ENCODE measurements around the gene BNIP3. TPM values are rescaled to one million over a fixed set of nuclear protein-coding genes. Genes with fewer than 3 reads are reported as not detected.

The BNIP3 gene
- total RNA-seq, 1 experiment from 2014 or later = 37.5 TPM

DNA sequence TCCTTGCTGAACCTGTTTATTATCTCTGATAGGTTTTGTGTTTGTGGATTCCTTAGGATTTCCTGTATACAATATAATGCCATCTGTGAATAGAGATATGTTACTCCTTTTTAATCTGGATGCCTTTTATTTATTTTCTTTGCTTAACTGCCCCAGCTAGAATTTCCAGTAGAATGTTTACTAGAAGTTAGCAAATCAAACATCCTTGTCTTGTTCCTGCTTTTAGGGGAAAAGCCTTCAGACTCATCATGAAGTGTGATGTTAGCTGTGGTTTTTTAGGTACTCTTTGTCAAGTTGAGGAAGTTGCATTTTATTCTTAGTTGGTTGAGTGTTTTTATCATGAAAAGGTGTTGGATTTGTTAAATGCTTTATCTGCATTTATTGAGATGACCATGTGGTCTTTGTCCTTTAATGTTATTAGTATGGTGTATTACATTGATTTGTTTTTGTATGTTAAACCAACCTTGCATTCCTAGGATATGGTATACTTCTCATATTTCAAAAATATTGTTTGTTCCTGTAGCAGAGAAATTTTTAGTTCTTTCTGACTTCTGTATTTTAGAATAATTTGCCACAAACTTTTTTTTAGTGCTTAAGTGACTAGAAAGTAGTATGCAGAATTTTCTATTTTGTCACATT is 56.6 kb downstream of the BNIP3 start:
- no TSS peak for BruUV-seq (replicated peaks)
- TF ChIP-seq POLR2AphosphoS5 (IDR thresholded peaks at IDR 0.05; ENCODE audit: low read depth, low read length) (no peak), RAD21 (IDR thresholded peaks at IDR 0.05; ENCODE audit: low read depth) (no peak), EGR1 (IDR thresholded peaks at IDR 0.05; ENCODE audit: low read depth) (no peak), EZH2 (IDR thresholded peaks at IDR 0.05) (no peak), SIN3A (IDR thresholded peaks at IDR 0.05; ENCODE audit: low read depth) (no peak), CEBPB (IDR thresholded peaks at IDR 0.05; ENCODE audit: low read depth) (no peak), ELF1 (IDR thresholded peaks at IDR 0.05; ENCODE audit: borderline replicate concordance, low read depth) (no peak), JUND (IDR thresholded peaks at IDR 0.05) (no peak), YY1 (IDR thresholded peaks at IDR 0.05; ENCODE audit: extremely low read depth, insufficient replicate concordance, low read depth, low read length) (no peak), FOSL1 (IDR thresholded peaks at IDR 0.05; ENCODE audit: low read depth) (no peak), ZFX (IDR thresholded peaks at IDR 0.05) (no peak), TCF7L2 (IDR thresholded peaks at IDR 0.05; ENCODE audit: borderline replicate concordance, extremely low read depth, insufficient read depth, insufficient read length) (no peak), CBX3 (IDR thresholded peaks at IDR 0.05; ENCODE audit: low read depth) (no peak), EZH2phosphoT487 (IDR thresholded peaks at IDR 0.05; ENCODE audit: borderline replicate concordance) (no peak)
- TF ChIP-seq, protein P1, sequence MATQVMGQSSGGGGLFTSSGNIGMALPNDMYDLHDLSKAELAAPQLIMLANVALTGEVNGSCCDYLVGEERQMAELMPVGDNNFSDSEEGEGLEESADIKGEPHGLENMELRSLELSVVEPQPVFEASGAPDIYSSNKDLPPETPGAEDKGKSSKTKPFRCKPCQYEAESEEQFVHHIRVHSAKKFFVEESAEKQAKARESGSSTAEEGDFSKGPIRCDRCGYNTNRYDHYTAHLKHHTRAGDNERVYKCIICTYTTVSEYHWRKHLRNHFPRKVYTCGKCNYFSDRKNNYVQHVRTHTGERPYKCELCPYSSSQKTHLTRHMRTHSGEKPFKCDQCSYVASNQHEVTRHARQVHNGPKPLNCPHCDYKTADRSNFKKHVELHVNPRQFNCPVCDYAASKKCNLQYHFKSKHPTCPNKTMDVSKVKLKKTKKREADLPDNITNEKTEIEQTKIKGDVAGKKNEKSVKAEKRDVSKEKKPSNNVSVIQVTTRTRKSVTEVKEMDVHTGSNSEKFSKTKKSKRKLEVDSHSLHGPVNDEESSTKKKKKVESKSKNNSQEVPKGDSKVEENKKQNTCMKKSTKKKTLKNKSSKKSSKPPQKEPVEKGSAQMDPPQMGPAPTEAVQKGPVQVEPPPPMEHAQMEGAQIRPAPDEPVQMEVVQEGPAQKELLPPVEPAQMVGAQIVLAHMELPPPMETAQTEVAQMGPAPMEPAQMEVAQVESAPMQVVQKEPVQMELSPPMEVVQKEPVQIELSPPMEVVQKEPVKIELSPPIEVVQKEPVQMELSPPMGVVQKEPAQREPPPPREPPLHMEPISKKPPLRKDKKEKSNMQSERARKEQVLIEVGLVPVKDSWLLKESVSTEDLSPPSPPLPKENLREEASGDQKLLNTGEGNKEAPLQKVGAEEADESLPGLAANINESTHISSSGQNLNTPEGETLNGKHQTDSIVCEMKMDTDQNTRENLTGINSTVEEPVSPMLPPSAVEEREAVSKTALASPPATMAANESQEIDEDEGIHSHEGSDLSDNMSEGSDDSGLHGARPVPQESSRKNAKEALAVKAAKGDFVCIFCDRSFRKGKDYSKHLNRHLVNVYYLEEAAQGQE (IDR thresholded peaks at IDR 0.05; ENCODE audit: low read depth) = no peak
- TF ChIP-seq, protein P2, sequence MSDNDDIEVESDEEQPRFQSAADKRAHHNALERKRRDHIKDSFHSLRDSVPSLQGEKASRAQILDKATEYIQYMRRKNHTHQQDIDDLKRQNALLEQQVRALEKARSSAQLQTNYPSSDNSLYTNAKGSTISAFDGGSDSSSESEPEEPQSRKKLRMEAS (IDR thresholded peaks at IDR 0.05) = no peak
- TF ChIP-seq, protein P3, sequence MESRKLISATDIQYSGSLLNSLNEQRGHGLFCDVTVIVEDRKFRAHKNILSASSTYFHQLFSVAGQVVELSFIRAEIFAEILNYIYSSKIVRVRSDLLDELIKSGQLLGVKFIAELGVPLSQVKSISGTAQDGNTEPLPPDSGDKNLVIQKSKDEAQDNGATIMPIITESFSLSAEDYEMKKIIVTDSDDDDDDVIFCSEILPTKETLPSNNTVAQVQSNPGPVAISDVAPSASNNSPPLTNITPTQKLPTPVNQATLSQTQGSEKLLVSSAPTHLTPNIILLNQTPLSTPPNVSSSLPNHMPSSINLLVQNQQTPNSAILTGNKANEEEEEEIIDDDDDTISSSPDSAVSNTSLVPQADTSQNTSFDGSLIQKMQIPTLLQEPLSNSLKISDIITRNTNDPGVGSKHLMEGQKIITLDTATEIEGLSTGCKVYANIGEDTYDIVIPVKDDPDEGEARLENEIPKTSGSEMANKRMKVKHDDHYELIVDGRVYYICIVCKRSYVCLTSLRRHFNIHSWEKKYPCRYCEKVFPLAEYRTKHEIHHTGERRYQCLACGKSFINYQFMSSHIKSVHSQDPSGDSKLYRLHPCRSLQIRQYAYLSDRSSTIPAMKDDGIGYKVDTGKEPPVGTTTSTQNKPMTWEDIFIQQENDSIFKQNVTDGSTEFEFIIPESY (IDR thresholded peaks at IDR 0.05; ENCODE audit: extremely low read depth, insufficient replicate concordance, low read length) = no peak
- TF ChIP-seq, protein P4, sequence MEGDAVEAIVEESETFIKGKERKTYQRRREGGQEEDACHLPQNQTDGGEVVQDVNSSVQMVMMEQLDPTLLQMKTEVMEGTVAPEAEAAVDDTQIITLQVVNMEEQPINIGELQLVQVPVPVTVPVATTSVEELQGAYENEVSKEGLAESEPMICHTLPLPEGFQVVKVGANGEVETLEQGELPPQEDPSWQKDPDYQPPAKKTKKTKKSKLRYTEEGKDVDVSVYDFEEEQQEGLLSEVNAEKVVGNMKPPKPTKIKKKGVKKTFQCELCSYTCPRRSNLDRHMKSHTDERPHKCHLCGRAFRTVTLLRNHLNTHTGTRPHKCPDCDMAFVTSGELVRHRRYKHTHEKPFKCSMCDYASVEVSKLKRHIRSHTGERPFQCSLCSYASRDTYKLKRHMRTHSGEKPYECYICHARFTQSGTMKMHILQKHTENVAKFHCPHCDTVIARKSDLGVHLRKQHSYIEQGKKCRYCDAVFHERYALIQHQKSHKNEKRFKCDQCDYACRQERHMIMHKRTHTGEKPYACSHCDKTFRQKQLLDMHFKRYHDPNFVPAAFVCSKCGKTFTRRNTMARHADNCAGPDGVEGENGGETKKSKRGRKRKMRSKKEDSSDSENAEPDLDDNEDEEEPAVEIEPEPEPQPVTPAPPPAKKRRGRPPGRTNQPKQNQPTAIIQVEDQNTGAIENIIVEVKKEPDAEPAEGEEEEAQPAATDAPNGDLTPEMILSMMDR (IDR thresholded peaks at IDR 0.05 in 2 of 3, conservative IDR thresholded peaks at IDR 0.05 in 1 of 3; ENCODE audit: borderline replicate concordance in 1 of 3, insufficient read depth in 1 of 3, low read depth in 2 of 3, low read length in 2 of 3) = no peak
- intact Hi-C loops (cut with micrococcal nuclease) = no loop called here
- H3K36me3 ChIP-seq (ENCODE audit: control insufficient read depth in 1 of 2, insufficient read depth in 2 of 2, low read length in 2 of 2) = no peaks in the 10 kb centered on the region
- H2AFZ ChIP-seq (ENCODE audit: low read depth, low read length, poor library complexity, severe bottlenecking) = no peak overlapping the region
- H3K9me2 ChIP-seq (ENCODE audit: insufficient read depth) = no peaks in the 10 kb centered on the region
- no peaks in the 10 kb centered on the region for H3K9me3 ChIP-seq (ENCODE audit: control insufficient read depth in 1 of 2, insufficient read depth in 1 of 2, low read depth in 1 of 2, low read length in 2 of 2)
- no peaks in the 10 kb centered on the region for H3K27me3 ChIP-seq (ENCODE audit: insufficient read depth, low read length)
- no peak overlapping the region for H3K9ac ChIP-seq (ENCODE audit: low read length)
- H4K20me1 ChIP-seq (ENCODE audit: insufficient read depth) = no peaks in the 10 kb centered on the region
- no peak for ATAC-seq
- ChIA-PET CTCF (no interaction called here), RAD21 (ENCODE audit: low non-redundant PET in 1 of 2, low total read pairs in 2 of 2, uncharacterized antibody in 2 of 2, unreplicated experiment in 2 of 2) (no interaction called here), POLR2A (no interaction called here)
- no peak for DNase-seq (ENCODE audit: low read depth, low spot score)
- H3K4me3 ChIP-seq (replicated peaks in 1 of 2; ENCODE audit: low read depth in 1 of 2, low read length in 2 of 2) = no peak overlapping the region
- no peak overlapping the region for H3K4me2 ChIP-seq (ENCODE audit: low read length)
- no peak overlapping the region for H3K27ac ChIP-seq (ENCODE audit: low read depth, low read length)
- H3K79me2 ChIP-seq (ENCODE audit: insufficient read depth, low read length) = peaks cover 95% of the 10 kb centered on the region
- no peaks in the 10 kb centered on the region for H3K4me1 ChIP-seq (ENCODE audit: control insufficient read depth in 1 of 2, insufficient read depth in 2 of 2, low read length in 2 of 2)

Measured in HCT116 (cell line).